ENCODE results near the gene CCNL2.

Gene CCNL2

GRCh38 chr1:1438531-1439381 is 39.6 kb upstream of the CCNL2 start:
- H2AFZ ChIP-seq (ENCODE audit: low read length): no peak overlapping the region
- H3K4me3 ChIP-seq (ENCODE audit: low read length, poor library complexity, severe bottlenecking): peak overlapping the region; percentile 59
- H3K79me2 ChIP-seq (ENCODE audit: insufficient read depth, low read length): no peaks in the 10 kb centered on the region
- H3K27me3 ChIP-seq (ENCODE audit: insufficient read depth, low read length, poor library complexity, severe bottlenecking): no peaks in the 10 kb centered on the region
- H3K36me3 ChIP-seq (ENCODE audit: insufficient read depth, low read length): no peaks in the 10 kb centered on the region
- H3K9ac ChIP-seq (ENCODE audit: low read depth, low read length, poor library complexity, severe bottlenecking): peak overlapping the region; percentile 67
- no peaks in the 10 kb centered on the region for H3F3A ChIP-seq (ENCODE audit: low read depth)
- TF ChIP-seq, protein P1, sequence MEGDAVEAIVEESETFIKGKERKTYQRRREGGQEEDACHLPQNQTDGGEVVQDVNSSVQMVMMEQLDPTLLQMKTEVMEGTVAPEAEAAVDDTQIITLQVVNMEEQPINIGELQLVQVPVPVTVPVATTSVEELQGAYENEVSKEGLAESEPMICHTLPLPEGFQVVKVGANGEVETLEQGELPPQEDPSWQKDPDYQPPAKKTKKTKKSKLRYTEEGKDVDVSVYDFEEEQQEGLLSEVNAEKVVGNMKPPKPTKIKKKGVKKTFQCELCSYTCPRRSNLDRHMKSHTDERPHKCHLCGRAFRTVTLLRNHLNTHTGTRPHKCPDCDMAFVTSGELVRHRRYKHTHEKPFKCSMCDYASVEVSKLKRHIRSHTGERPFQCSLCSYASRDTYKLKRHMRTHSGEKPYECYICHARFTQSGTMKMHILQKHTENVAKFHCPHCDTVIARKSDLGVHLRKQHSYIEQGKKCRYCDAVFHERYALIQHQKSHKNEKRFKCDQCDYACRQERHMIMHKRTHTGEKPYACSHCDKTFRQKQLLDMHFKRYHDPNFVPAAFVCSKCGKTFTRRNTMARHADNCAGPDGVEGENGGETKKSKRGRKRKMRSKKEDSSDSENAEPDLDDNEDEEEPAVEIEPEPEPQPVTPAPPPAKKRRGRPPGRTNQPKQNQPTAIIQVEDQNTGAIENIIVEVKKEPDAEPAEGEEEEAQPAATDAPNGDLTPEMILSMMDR (conservative IDR thresholded peaks at IDR 0.05; ENCODE audit: low read length): no peak
- TF ChIP-seq EZH2phosphoT487 (IDR thresholded peaks at IDR 0.05; ENCODE audit: borderline replicate concordance): no peak
- peak overlapping the region; percentile 74 for H3K4me2 ChIP-seq (ENCODE audit: low read depth, low read length, poor library complexity, severe bottlenecking)
- no peaks in the 10 kb centered on the region for H3K9me3 ChIP-seq (ENCODE audit: insufficient read depth, low read depth, low read length)
- H4K20me1 ChIP-seq (ENCODE audit: insufficient read depth, low read length, poor library complexity, severe bottlenecking): no peaks in the 10 kb centered on the region
- peaks cover 25% of the 10 kb centered on the region for H3K4me1 ChIP-seq (ENCODE audit: insufficient read depth, low read length, poor library complexity, severe bottlenecking)
- H3K9me2 ChIP-seq (replicated peaks; ENCODE audit: low read depth, low read length): no peaks in the 10 kb centered on the region

DNA sequence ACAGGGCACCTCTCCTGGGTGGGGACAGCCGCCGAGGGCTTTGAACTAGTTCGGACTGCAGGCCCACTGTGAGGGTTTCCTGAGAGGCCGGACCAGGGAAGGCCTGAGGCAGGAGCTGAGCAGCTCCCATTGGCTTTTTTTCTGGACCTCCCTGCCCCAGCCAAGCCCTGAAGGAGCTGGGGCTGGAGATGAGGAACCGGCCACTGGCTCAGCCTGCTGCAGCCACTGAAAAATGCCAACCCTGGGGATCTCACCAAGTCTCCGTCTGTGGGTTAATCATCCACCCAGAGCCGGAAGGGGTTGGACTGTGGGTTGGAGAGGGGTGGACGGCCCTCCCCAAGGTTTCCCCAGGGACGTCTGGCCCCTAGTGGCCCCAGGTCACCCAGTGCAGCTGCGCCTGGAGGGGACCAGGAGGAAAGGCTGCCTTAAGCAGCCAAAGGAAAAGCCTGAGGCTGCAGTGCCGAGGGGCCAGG is 38.8 kb upstream of the CCNL2 start:
- Histone ChIP-seq H2AFZ (ENCODE audit: low read length) (no peak overlapping the region), H3K9ac (ENCODE audit: low read depth, low read length, poor library complexity, severe bottlenecking) (peak overlapping the region; percentile 67), H4K20me1 (ENCODE audit: insufficient read depth, low read length, poor library complexity, severe bottlenecking) (no peaks in the 10 kb centered on the region)

GRCh38 chr1:1437033-1437903 is 38.1 kb upstream of the CCNL2 start:
- TF ChIP-seq, protein P1 (conservative IDR thresholded peaks at IDR 0.05; ENCODE audit: low read length): no peak
- no peak for TF ChIP-seq EZH2phosphoT487 (IDR thresholded peaks at IDR 0.05; ENCODE audit: borderline replicate concordance)
- no peaks in the 10 kb centered on the region for H3F3A ChIP-seq (ENCODE audit: low read depth)
- peak overlapping the region; percentile 59 for H3K4me3 ChIP-seq (ENCODE audit: low read length, poor library complexity, severe bottlenecking)
- H3K9me2 ChIP-seq (replicated peaks; ENCODE audit: low read depth, low read length): no peaks in the 10 kb centered on the region
- peak overlapping the region; percentile 67 for H3K9ac ChIP-seq (ENCODE audit: low read depth, low read length, poor library complexity, severe bottlenecking)
- H2AFZ ChIP-seq (ENCODE audit: low read length): no peak overlapping the region
- H3K4me2 ChIP-seq (ENCODE audit: low read depth, low read length, poor library complexity, severe bottlenecking): peak overlapping the region; percentile 74
- peaks cover 25% of the 10 kb centered on the region for H3K4me1 ChIP-seq (ENCODE audit: insufficient read depth, low read length, poor library complexity, severe bottlenecking)
- no peaks in the 10 kb centered on the region for H3K36me3 ChIP-seq (ENCODE audit: insufficient read depth, low read length)
- H3K9me3 ChIP-seq (ENCODE audit: insufficient read depth, low read depth, low read length): no peaks in the 10 kb centered on the region
- no peaks in the 10 kb centered on the region for H3K27me3 ChIP-seq (ENCODE audit: insufficient read depth, low read length, poor library complexity, severe bottlenecking)
- H4K20me1 ChIP-seq (ENCODE audit: insufficient read depth, low read length, poor library complexity, severe bottlenecking): no peaks in the 10 kb centered on the region
- no peaks in the 10 kb centered on the region for H3K79me2 ChIP-seq (ENCODE audit: insufficient read depth, low read length)

More for the DNA sequence above, 38.8 kb upstream of the CCNL2 start:
- Histone ChIP-seq H3K36me3 (ENCODE audit: insufficient read depth, low read length) (no peaks in the 10 kb centered on the region), H3K4me1 (ENCODE audit: insufficient read depth, low read length, poor library complexity, severe bottlenecking) (peaks cover 25% of the 10 kb centered on the region), H3K4me2 (ENCODE audit: low read depth, low read length, poor library complexity, severe bottlenecking) (peak overlapping the region; percentile 74), H3K9me2 (replicated peaks; ENCODE audit: low read depth, low read length) (no peaks in the 10 kb centered on the region), H3F3A (ENCODE audit: low read depth) (no peaks in the 10 kb centered on the region), H3K9me3 (ENCODE audit: insufficient read depth, low read depth, low read length) (no peaks in the 10 kb centered on the region), H3K79me2 (ENCODE audit: insufficient read depth, low read length) (no peaks in the 10 kb centered on the region), H3K4me3 (ENCODE audit: low read length, poor library complexity, severe bottlenecking) (peak overlapping the region; percentile 59), H3K27me3 (ENCODE audit: insufficient read depth, low read length, poor library complexity, severe bottlenecking) (no peaks in the 10 kb centered on the region)
- TF ChIP-seq, protein P1 (conservative IDR thresholded peaks at IDR 0.05; ENCODE audit: low read length): peak; percentile 27; the same call in 1 of the 2 replicates
- TF ChIP-seq EZH2phosphoT487 (IDR thresholded peaks at IDR 0.05; ENCODE audit: borderline replicate concordance): no peak
